Measurements from ENCODE around the gene SLC6A11. TPM values are rescaled to one million over a fixed set of nuclear protein-coding genes. Genes with fewer than 3 reads are reported as not detected.

The SLC6A11 gene
- polyA plus RNA-seq, 1 donor (not counting 4 experiments of a cell fraction or from before 2014, with no cell fraction given), result 9.8 TPM

DNA sequence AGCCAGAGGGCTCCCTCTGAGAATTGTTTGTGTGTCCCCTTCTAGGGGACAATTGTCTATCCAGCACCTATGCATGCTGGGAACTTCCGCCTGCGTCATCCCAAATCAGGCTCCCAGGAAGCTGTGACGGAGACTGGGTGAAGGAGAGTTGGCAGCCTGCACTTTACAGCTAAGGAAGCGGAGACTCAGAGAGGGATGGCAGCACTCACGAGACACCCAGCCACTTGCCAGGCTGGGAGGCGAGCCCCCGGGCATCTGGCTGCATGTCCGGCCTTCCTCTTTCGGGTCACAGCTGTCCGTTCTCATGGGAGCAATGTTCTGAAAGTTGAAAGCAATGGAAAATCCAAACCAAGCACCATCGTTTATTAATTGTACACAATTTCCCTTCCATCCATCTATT lies 45.5 kb upstream of the SLC6A11 start:
- H3K27ac ChIP-seq (ENCODE audit: control insufficient read depth, insufficient read depth, low read length), result peak overlapping the region; percentile 80
- H2AFZ ChIP-seq (ENCODE audit: control insufficient read depth, low read length), result no peak overlapping the region
- H3K4me3 ChIP-seq (ENCODE audit: control insufficient read depth in 2 of 3, extremely low read depth in 1 of 3, insufficient read depth in 2 of 3, low read depth in 1 of 3, low read length in 3 of 3), result no peak overlapping the region
- H3K79me2 ChIP-seq (ENCODE audit: control insufficient read depth, insufficient read depth, low read length), result no peaks in the 10 kb centered on the region
- H3K4me2 ChIP-seq (ENCODE audit: control insufficient read depth, extremely low read depth, insufficient read depth, low read depth, low read length), result no peak overlapping the region
- no peak for FAIRE-seq
- no peaks in the 10 kb centered on the region for H3K9me1 ChIP-seq (ENCODE audit: control insufficient read depth, extremely low read depth, insufficient read depth, low read length)
- H4K20me1 ChIP-seq (ENCODE audit: control insufficient read depth, extremely low read depth, insufficient read depth, low read length), result no peaks in the 10 kb centered on the region
- no peaks in the 10 kb centered on the region for H3K9me3 ChIP-seq (ENCODE audit: control insufficient read depth, low read depth, low read length)
- no peak for DNase-seq (ENCODE audit: low read depth, low spot score)
- no peak for TF ChIP-seq EZH2 (IDR thresholded peaks at IDR 0.05; ENCODE audit: low read length)
- TF ChIP-seq, protein P1, sequence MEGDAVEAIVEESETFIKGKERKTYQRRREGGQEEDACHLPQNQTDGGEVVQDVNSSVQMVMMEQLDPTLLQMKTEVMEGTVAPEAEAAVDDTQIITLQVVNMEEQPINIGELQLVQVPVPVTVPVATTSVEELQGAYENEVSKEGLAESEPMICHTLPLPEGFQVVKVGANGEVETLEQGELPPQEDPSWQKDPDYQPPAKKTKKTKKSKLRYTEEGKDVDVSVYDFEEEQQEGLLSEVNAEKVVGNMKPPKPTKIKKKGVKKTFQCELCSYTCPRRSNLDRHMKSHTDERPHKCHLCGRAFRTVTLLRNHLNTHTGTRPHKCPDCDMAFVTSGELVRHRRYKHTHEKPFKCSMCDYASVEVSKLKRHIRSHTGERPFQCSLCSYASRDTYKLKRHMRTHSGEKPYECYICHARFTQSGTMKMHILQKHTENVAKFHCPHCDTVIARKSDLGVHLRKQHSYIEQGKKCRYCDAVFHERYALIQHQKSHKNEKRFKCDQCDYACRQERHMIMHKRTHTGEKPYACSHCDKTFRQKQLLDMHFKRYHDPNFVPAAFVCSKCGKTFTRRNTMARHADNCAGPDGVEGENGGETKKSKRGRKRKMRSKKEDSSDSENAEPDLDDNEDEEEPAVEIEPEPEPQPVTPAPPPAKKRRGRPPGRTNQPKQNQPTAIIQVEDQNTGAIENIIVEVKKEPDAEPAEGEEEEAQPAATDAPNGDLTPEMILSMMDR (optimal IDR thresholded peaks at IDR 0.05 in 1 of 3, IDR thresholded peaks at IDR 0.05 in 1 of 3, conservative IDR thresholded peaks at IDR 0.05 in 1 of 3; ENCODE audit: extremely low read depth in 1 of 3, insufficient read depth in 2 of 3, low read length in 3 of 3), result no peak
- dilution Hi-C loops (cut with MboI; ENCODE audit: extremely low pct_ligation_motif_present, low sequenced_read_pairs), result no loop called here
- no peak overlapping the region for H3K9ac ChIP-seq (ENCODE audit: control insufficient read depth, extremely low read depth, insufficient read depth, low read length)
- H3K4me1 ChIP-seq (ENCODE audit: control insufficient read depth, extremely low read depth, insufficient read depth, low read length), result peaks cover 27% of the 10 kb centered on the region
- no peaks in the 10 kb centered on the region for H3K36me3 ChIP-seq (ENCODE audit: control insufficient read depth in 2 of 2, extremely low read depth in 1 of 2, insufficient read depth in 2 of 2, low read length in 2 of 2)
- no peaks in the 10 kb centered on the region for H3K27me3 ChIP-seq (ENCODE audit: control insufficient read depth, extremely low read depth, insufficient read depth, low read length)

DNA sequence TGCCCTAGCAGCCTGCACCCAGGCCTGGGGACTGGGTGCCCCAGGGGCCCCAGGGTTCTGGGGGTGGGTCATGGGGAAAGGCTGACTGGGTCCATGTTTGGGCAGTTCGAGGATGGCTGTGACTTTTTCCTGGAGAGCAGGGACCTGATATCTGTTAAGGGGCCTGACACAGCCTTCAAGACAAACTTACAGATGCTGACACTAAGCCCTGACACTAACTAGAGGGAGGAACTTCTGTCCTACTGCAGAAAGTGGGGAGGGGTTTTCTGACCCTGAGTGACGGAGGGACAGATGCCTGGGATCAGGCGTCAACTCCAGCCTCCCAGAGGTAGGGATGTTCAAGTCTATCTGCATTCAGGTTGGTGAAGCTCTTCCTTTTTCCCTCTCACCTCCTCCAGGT lies 45.0 kb upstream of the SLC6A11 start:
- peaks cover 27% of the 10 kb centered on the region for H3K4me1 ChIP-seq (ENCODE audit: control insufficient read depth, extremely low read depth, insufficient read depth, low read length)
- H3K27ac ChIP-seq (ENCODE audit: control insufficient read depth, insufficient read depth, low read length), result peak overlapping the region; percentile 80
- no peaks in the 10 kb centered on the region for H3K36me3 ChIP-seq (ENCODE audit: control insufficient read depth in 2 of 2, extremely low read depth in 1 of 2, insufficient read depth in 2 of 2, low read length in 2 of 2)
- no peaks in the 10 kb centered on the region for H4K20me1 ChIP-seq (ENCODE audit: control insufficient read depth, extremely low read depth, insufficient read depth, low read length)
- TF ChIP-seq EZH2 (IDR thresholded peaks at IDR 0.05; ENCODE audit: low read length), result no peak
- TF ChIP-seq, protein P1 (optimal IDR thresholded peaks at IDR 0.05 in 1 of 3, IDR thresholded peaks at IDR 0.05 in 1 of 3, conservative IDR thresholded peaks at IDR 0.05 in 1 of 3; ENCODE audit: extremely low read depth in 1 of 3, insufficient read depth in 2 of 3, low read length in 3 of 3), result no peak
- H3K27me3 ChIP-seq (ENCODE audit: control insufficient read depth, extremely low read depth, insufficient read depth, low read length), result no peaks in the 10 kb centered on the region
- no peaks in the 10 kb centered on the region for H3K9me1 ChIP-seq (ENCODE audit: control insufficient read depth, extremely low read depth, insufficient read depth, low read length)
- H2AFZ ChIP-seq (ENCODE audit: control insufficient read depth, low read length), result peak overlapping the region; percentile 46
- peak overlapping the region; percentile 71 for H3K4me2 ChIP-seq (ENCODE audit: control insufficient read depth, extremely low read depth, insufficient read depth, low read depth, low read length)
- no peaks in the 10 kb centered on the region for H3K9me3 ChIP-seq (ENCODE audit: control insufficient read depth, low read depth, low read length)
- H3K79me2 ChIP-seq (ENCODE audit: control insufficient read depth, insufficient read depth, low read length), result no peaks in the 10 kb centered on the region
- H3K9ac ChIP-seq (ENCODE audit: control insufficient read depth, extremely low read depth, insufficient read depth, low read length), result peak overlapping the region; percentile 41
- DNase-seq (ENCODE audit: low read depth, low spot score) (no peak), FAIRE-seq (no peak)
- H3K4me3 ChIP-seq (ENCODE audit: control insufficient read depth in 2 of 3, extremely low read depth in 1 of 3, insufficient read depth in 2 of 3, low read depth in 1 of 3, low read length in 3 of 3), result no peak overlapping the region
- dilution Hi-C loops (cut with MboI; ENCODE audit: extremely low pct_ligation_motif_present, low sequenced_read_pairs), result no loop called here
